Bronchial epithelial cell (primary cell): ENCODE measurements around the gene ZNF207. TPM values are rescaled to one million over a fixed set of nuclear protein-coding genes. Genes with fewer than 3 reads are reported as not detected.
"Not testable (repeated sequence)": the region's sequence is repeated elsewhere in the genome, so short reads cannot be mapped to it uniquely, and the experiment has no call there.

ENCODE experiments used
- DNase-seq: peaks from one replicate; pipeline ENCODE4 v3.0.0-alpha.2; 2010; ENCODE audit warnings: low read depth
- FAIRE-seq: peaks from 2 replicates; lab custom pipeline; 2011; peaks lifted over from hg19 to GRCh38; lab: Jason Lieb, UNC
- H3K27me3 ChIP-seq: 2 replicates; pipeline ENCODE4 v1.5.1; 2011; ENCODE audit warnings: low read length; ENCODE audit not compliant: control insufficient read depth, insufficient read depth
- H3K36me3 ChIP-seq: 2 replicates; pipeline ENCODE4 v1.5.1; 2011; ENCODE audit warnings: low read length; ENCODE audit not compliant: control insufficient read depth, insufficient read depth
- H3K4me3 ChIP-seq: 2 replicates; pipeline ENCODE4 v1.5.1; 2011; ENCODE audit warnings: mild to moderate bottlenecking, low read depth, low read length, control low read depth
- CTCF ChIP-seq: IDR thresholded peaks from 2 replicates; pipeline ENCODE4 v1.5.1; 2011; ENCODE audit warnings: mild to moderate bottlenecking, moderate library complexity, low read length, control low read depth, inconsistent platforms; ENCODE audit not compliant: insufficient read depth, severe bottlenecking
- total RNA-seq: library from RNA; depleted of rRNA; stranded (reverse); fragments of >200 nt; gene quantifications from 2 replicates; pipeline ENCODE4 v1.2.1, GENCODE V29; 2014

ZNF207 gene
- total RNA-seq, 1 donor from 2014 or later, result 58.7 TPM

GRCh38 chr17:32385121-32385520, 35.2 kb downstream of the ZNF207 start:
- TF ChIP-seq CTCF, result no peak
- no peaks in the 10 kb centered on the region for H3K36me3 ChIP-seq
- H3K4me3 ChIP-seq, result no peak overlapping the region
- no peak for FAIRE-seq
- no peak for DNase-seq
- H3K27me3 ChIP-seq, result no peaks in the 10 kb centered on the region

- Histone ChIP-seq H3K4me3 (no peak overlapping the region), H3K27me3 (no peaks in the 10 kb centered on the region), H3K36me3 (no peaks in the 10 kb centered on the region)
- DNase-seq, result no peak
- no peak for FAIRE-seq
- TF ChIP-seq CTCF, result no peak
Measured at GRCh38 chr17:32385971-32386370, 36.0 kb downstream of the ZNF207 start.

- H3K27me3 ChIP-seq, result no peaks in the 10 kb centered on the region
- DNase-seq (peak; percentile 80), FAIRE-seq (no peak)
- no peak for TF ChIP-seq CTCF
- no peaks in the 10 kb centered on the region for H3K36me3 ChIP-seq
- H3K4me3 ChIP-seq, result no peak overlapping the region
Measured at GRCh38 chr17:32386844-32387243, 36.9 kb downstream of the ZNF207 start.

GRCh38 chr17:32388128-32388527, 38.2 kb downstream of the ZNF207 start:
- FAIRE-seq, H3K27me3 ChIP-seq, H3K36me3 ChIP-seq, DNase-seq, H3K4me3 ChIP-seq: not testable (repeated sequence)

GRCh38 chr17:32388613-32389459, 38.9 kb downstream of the ZNF207 start:
- Histone ChIP-seq H3K27me3 (no peaks in the 10 kb centered on the region), H3K36me3 (no peaks in the 10 kb centered on the region), H3K4me3 (no peak overlapping the region)
- DNase-seq (no peak), FAIRE-seq (no peak)
- no peak for TF ChIP-seq CTCF

GRCh38 chr17:32393904-32394303, 43.9 kb downstream of the ZNF207 start:
- no peaks in the 10 kb centered on the region for H3K27me3 ChIP-seq
- DNase-seq (no peak), FAIRE-seq (no peak)
- H3K36me3 ChIP-seq, result no peaks in the 10 kb centered on the region
- H3K4me3 ChIP-seq, result no peak overlapping the region
- TF ChIP-seq CTCF, result no peak
